Endothelial cell of umbilical vein (primary cell): ENCODE data around the gene FERMT2. TPM values are rescaled to one million over a fixed set of nuclear protein-coding genes. Genes with fewer than 3 reads are reported as not detected.

Source experiments
- BruUV-seq: library from RNA; stranded (reverse); fragments of 400-500 nt; replicated peaks from 2 replicates; lab custom pipeline; 2021; lab: Mats Ljungman, UMichigan
- CTCF ChIA-PET: fragments of 300-600, 350-600 bp; sonication (Branson Sonifier 250); formaldehyde crosslinking; loops from one replicate; lab custom pipeline; 2021; ENCODE audit warnings: antibody characterized with exemption, inconsistent platforms; lab: Charles Lee
- POLR2A ChIA-PET: fragments of 300-600, 350-600 bp; sonication (Branson Sonifier 250); formaldehyde crosslinking; loops from one replicate; lab custom pipeline; 2021; ENCODE audit warnings: antibody characterized with exemption, inconsistent platforms; lab: Charles Lee
- DNase-seq: peaks from one replicate; pipeline ENCODE4 v3.0.0-alpha.2; 2011; ENCODE audit warnings: low read depth, low spot score
- FAIRE-seq: peaks from 2 replicates; lab custom pipeline; 2011; peaks lifted over from hg19 to GRCh38; lab: Jason Lieb, UNC
- H2AFZ ChIP-seq: 2 replicates; pipeline ENCODE4 v1.6.0; 2012; ENCODE audit warnings: low read depth, low read length, control low read depth, inconsistent platforms
- H3K27ac ChIP-seq: 2 replicates; pipeline ENCODE4 v1.5.1; 2011; ENCODE audit warnings: low read depth, mild to moderate bottlenecking, control low read depth, low read length, moderate library complexity; ENCODE audit not compliant: insufficient read depth
- H3K27me3 ChIP-seq, 2 experiments: 2 replicates each; pipeline versions ENCODE4 v1.6.0 to v1.6.1; 2011; ENCODE audit warnings: low read length in 2 of 2, mixed read lengths in 1 of 2; ENCODE audit not compliant: control insufficient read depth in 2 of 2, insufficient read depth in 2 of 2
- H3K36me3 ChIP-seq, 2 experiments: 2 replicates in 1 of 2; 3 replicates in 1 of 2; pipeline ENCODE4 v1.5.1; 2011; ENCODE audit warnings: low read length in 2 of 2, mild to moderate bottlenecking in 1 of 2, moderate library complexity in 1 of 2; ENCODE audit not compliant: control insufficient read depth in 2 of 2, insufficient read depth in 2 of 2; ENCODE audit errors: extremely low read depth in 1 of 2
- H3K4me1 ChIP-seq: 3 replicates; pipeline ENCODE4 v1.5.1; 2011; ENCODE audit warnings: mild to moderate bottlenecking, low read length; ENCODE audit not compliant: control insufficient read depth, insufficient read depth; ENCODE audit errors: extremely low read depth
- H3K4me2 ChIP-seq: 2 replicates; pipeline ENCODE4 v1.6.1; 2011; ENCODE audit warnings: low read length, control low read depth, mixed read lengths; ENCODE audit not compliant: insufficient read depth
- H3K4me3 ChIP-seq, 3 experiments: fragments of 200-600 bp in 1 of 3; sonication (generic), shearing (Covaris generic) in 1 of 3; replicated peaks in 1 of 3; 2 replicates each; pipeline ENCODE4 v1.5.1; 2011 to 2016; ENCODE audit warnings: control low read depth in 3 of 3, low read length in 3 of 3, mild to moderate bottlenecking in 2 of 3, inconsistent platforms in 1 of 3, low read depth in 1 of 3, moderate library complexity in 1 of 3; ENCODE audit not compliant: insufficient read depth in 1 of 3
- H3K79me2 ChIP-seq: 2 replicates; pipeline ENCODE4 v1.6.0; 2012; ENCODE audit warnings: low read length, inconsistent platforms; ENCODE audit not compliant: control insufficient read depth, insufficient read depth
- H3K9ac ChIP-seq: replicated peaks from 2 replicates; pipeline ENCODE3; 2011; ENCODE audit warnings: low read length, control low read depth; ENCODE audit not compliant: insufficient read depth; ENCODE audit errors: extremely low read depth
- H3K9me1 ChIP-seq: replicated peaks from 3 replicates; pipeline ENCODE4 v1.6.0; 2011; ENCODE audit warnings: mild to moderate bottlenecking, low read length; ENCODE audit not compliant: control insufficient read depth, insufficient read depth; ENCODE audit errors: extremely low read depth
- H3K9me3 ChIP-seq: replicated peaks from 2 replicates; pipeline ENCODE4 v1.5.1; 2012; ENCODE audit warnings: low read length, inconsistent platforms; ENCODE audit not compliant: control insufficient read depth, insufficient read depth
- H4K20me1 ChIP-seq: replicated peaks from 2 replicates; pipeline ENCODE3; 2011; ENCODE audit warnings: mild to moderate bottlenecking, low read length; ENCODE audit not compliant: control insufficient read depth, insufficient read depth; ENCODE audit errors: extremely low read depth
- FOS ChIP-seq: IDR thresholded peaks from 2 replicates; pipeline ENCODE4 v1.6.1; 2011; ENCODE audit warnings: mild to moderate bottlenecking, low read length, moderate library complexity, borderline replicate concordance; ENCODE audit not compliant: insufficient read depth
- GATA2 ChIP-seq: IDR thresholded peaks from 2 replicates; pipeline ENCODE4 v1.7.0; 2011; ENCODE audit warnings: low read depth, mild to moderate bottlenecking, moderate library complexity, mixed read lengths, low read length; ENCODE audit not compliant: insufficient read length, insufficient read depth
- JUN ChIP-seq: IDR thresholded peaks from 2 replicates; pipeline ENCODE4 v1.6.1; 2011; ENCODE audit warnings: borderline replicate concordance, low read depth; ENCODE audit not compliant: insufficient read length, insufficient read depth
- MAX ChIP-seq: IDR thresholded peaks from 2 replicates; pipeline ENCODE4 v1.6.1; 2011; ENCODE audit not compliant: insufficient read depth, insufficient read length
- MYC ChIP-seq: IDR thresholded peaks from one replicate; pipeline ENCODE4 v1.6.1; 2011; ENCODE audit warnings: mild to moderate bottlenecking, low read depth, low read length
- POLR2A ChIP-seq: IDR thresholded peaks from 2 replicates; pipeline ENCODE4 v1.6.1; 2012; ENCODE audit warnings: low read depth, mild to moderate bottlenecking, control low read depth, low read length
- POLR2AphosphoS5 ChIP-seq: IDR thresholded peaks from 2 replicates; pipeline ENCODE4 v1.6.1; 2012; ENCODE audit warnings: low read depth, mild to moderate bottlenecking, control low read depth, low read length, moderate library complexity; ENCODE audit not compliant: insufficient read depth
- dilution Hi-C: fragments of 300-500 bp; cut with MboI; formaldehyde crosslinking; loops from one replicate; pipeline ENCODE4 v1.15.0; 2019; ENCODE audit warnings: low sequenced_read_pairs; ENCODE audit not compliant: extremely low pct_ligation_motif_present
- intact Hi-C: fragments of 100-400 bp; cut with micrococcal nuclease; formaldehyde crosslinking; loops from one replicate; pipeline ENCODE4 v1.10.0; 2022
- polyA plus RNA-seq, 4 experiments: library from polyadenylated mRNA; depleted of rRNA in 3 of 4; stranded (reverse) in 3 of 4; unstranded in 1 of 4; fragments of >200 nt; gene quantifications; 2 replicates each; pipeline versions ENCODE4 v1.2.1 to v1.2.3, GENCODE V29; 2011 to 2012; ENCODE audit warnings: missing spikeins in 1 of 4
- total RNA-seq: library from RNA; stranded (reverse); gene quantifications from 2 replicates; pipeline ENCODE4 v1.2.3, GENCODE V29; 2021
- TF ChIP-seq, protein P1 (sequence below), 2 donors: IDR thresholded peaks; 1 replicate in 1 of 2; 2 replicates in 1 of 2; pipeline ENCODE4 v1.5.1; 2011; ENCODE audit warnings: low read length in 2 of 2, mild to moderate bottlenecking in 2 of 2, moderate library complexity in 2 of 2, control low read depth in 1 of 2, inconsistent platforms in 1 of 2, low read depth in 1 of 2; ENCODE audit not compliant: insufficient read depth in 1 of 2; ENCODE audit errors: extremely low read depth in 1 of 2

Gene FERMT2
- total and polyA plus RNA-seq, 2 donors (not counting 3 experiments of a cell fraction or from before 2014, with no cell fraction given): 58.7 to 108 TPM

DNA sequence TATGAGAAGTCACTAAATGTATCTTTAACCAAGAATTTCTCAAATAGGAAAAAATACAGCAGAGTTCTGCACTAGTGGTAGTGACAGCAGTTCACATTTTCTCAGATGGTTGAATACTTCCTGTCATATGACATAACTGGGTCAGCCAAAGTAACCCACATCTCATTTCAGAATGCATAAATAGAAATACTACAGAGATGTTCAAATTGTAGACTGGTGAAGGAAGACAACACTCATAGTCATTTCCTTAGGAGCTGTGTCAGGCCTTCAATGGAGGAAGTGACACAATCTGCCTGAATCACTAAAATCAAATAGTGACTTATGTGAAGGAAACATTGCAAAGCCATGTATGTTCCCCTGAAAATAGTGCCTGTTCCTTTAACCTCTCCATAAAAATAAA is 32.4 kb downstream of the FERMT2 start:
- BruUV-seq: no TSS peak
- peaks cover 82% of the 10 kb centered on the region for H3K79me2 ChIP-seq
- peak overlapping the region; percentile 41 for H3K4me2 ChIP-seq
- dilution Hi-C loops: no loop called here
- H3K36me3 ChIP-seq: peaks cover 0 to 2% of the 10 kb centered on the region in 2 experiments
- no peaks in the 10 kb centered on the region for H3K9me1 ChIP-seq
- H3K9me3 ChIP-seq: no peaks in the 10 kb centered on the region
- POLR2A ChIA-PET: interaction anchor here (0.6 to 1.6 kb wide), 4 partner anchors 16 to 1650 kb away, joined by 3 to 5 read pairs (median 4); partner anchors contain the start of gene FERMT2
- DNase-seq (peak; percentile 95), FAIRE-seq (peak; percentile 80)
- H3K27ac ChIP-seq: peak overlapping the region; percentile 91
- intact Hi-C loops: loop anchor here (1.0 to 5.0 kb wide), 4 partner anchors 12 to 126 kb away; partner anchors contain the start of genes FERMT2 and GNPNAT1
- CTCF ChIA-PET: interaction anchor here (0.8 to 2.7 kb wide), 6 partner anchors 12 to 1430 kb away, joined by 3 to 11 read pairs (median 4); no protein-coding TSS in a partner anchor
- peaks cover 42% of the 10 kb centered on the region for H3K4me1 ChIP-seq
- H3K27me3 ChIP-seq: no peaks in the 10 kb centered on the region
- no peaks in the 10 kb centered on the region for H4K20me1 ChIP-seq
- H2AFZ ChIP-seq: no peak overlapping the region
- H3K4me3 ChIP-seq: no peak overlapping the region
- no peak for TF ChIP-seq MAX
- peak; percentile 98 for TF ChIP-seq JUN
- TF ChIP-seq POLR2A: no peak
- TF ChIP-seq GATA2: peak; percentile 30
- peak; percentile 78 for TF ChIP-seq POLR2AphosphoS5
- TF ChIP-seq, protein P1, sequence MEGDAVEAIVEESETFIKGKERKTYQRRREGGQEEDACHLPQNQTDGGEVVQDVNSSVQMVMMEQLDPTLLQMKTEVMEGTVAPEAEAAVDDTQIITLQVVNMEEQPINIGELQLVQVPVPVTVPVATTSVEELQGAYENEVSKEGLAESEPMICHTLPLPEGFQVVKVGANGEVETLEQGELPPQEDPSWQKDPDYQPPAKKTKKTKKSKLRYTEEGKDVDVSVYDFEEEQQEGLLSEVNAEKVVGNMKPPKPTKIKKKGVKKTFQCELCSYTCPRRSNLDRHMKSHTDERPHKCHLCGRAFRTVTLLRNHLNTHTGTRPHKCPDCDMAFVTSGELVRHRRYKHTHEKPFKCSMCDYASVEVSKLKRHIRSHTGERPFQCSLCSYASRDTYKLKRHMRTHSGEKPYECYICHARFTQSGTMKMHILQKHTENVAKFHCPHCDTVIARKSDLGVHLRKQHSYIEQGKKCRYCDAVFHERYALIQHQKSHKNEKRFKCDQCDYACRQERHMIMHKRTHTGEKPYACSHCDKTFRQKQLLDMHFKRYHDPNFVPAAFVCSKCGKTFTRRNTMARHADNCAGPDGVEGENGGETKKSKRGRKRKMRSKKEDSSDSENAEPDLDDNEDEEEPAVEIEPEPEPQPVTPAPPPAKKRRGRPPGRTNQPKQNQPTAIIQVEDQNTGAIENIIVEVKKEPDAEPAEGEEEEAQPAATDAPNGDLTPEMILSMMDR (IDR thresholded peaks at IDR 0.05; ENCODE audit: extremely low read depth in 1 of 2, insufficient read depth in 1 of 2, low read depth in 1 of 2, low read length in 2 of 2): no peak
- TF ChIP-seq MYC: no peak
- TF ChIP-seq FOS: peak; percentile 94
- peak overlapping the region; percentile 61 for H3K9ac ChIP-seq
